HG03139 (cell line): Measurements from ENCODE around the gene PTGES2.

ENCODE experiments used
- ATAC-seq: cut with Tn5 transposase; IDR thresholded peaks from one replicate; pipeline ENCODE4 v1.9.1; 2021; ENCODE audit not compliant: unreplicated experiment

Gene PTGES2

DNA sequence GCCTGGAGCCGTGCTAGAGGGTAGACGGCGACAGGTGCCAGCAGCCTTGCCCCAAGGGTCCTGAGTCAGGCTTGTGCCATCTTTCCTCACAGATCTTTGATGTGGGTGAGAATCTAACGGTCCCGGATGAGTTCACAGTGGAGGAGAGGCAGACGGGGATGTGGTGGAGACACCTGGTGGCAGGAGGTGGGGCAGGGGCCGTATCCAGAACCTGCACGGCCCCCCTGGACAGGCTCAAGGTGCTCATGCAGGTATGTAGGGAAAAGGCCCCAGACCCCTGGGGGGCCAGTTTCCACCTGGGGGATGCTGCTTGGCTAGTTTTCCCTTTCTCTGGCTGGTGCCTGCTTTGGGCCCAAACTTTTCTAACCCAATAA is 24.0 kb downstream of the PTGES2 start:
- ATAC-seq, result no peak

DNA sequence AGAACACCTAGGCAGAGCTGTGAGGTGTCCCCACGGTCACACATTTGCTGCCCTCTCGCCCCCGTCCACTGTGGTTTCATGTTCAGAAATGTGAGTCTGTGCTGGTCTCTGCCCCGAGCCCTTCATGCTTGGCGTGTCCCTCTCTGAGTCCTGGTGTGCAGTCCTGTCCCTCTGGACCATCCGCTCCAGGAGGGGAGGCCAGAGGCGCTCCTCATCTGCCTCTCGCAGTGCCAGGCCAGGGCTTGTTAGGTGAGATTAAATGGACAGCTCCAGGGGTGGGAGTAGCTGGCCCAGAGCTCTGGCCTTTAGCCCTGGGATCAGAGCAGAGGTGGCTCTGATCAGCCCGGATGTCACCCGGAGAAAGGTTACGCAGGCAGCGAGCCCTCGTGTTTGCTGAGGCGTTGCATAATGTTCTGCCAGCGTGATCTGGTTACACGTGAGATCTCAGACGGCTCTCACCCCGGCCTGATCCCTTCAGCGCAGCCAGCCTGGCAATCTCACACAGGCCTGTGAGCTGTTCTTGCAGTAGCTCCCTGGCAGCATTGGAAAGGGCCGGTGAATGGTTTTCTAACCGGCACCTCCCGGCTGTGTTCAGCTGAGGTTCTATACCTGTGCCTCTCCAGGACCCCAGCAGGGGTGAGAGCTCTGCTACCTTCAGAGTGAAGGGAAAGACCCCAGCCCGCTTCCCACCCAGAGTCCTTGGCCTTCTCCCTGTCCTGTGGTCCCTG is 24.5 kb downstream of the PTGES2 start:
- no peak for ATAC-seq

DNA sequence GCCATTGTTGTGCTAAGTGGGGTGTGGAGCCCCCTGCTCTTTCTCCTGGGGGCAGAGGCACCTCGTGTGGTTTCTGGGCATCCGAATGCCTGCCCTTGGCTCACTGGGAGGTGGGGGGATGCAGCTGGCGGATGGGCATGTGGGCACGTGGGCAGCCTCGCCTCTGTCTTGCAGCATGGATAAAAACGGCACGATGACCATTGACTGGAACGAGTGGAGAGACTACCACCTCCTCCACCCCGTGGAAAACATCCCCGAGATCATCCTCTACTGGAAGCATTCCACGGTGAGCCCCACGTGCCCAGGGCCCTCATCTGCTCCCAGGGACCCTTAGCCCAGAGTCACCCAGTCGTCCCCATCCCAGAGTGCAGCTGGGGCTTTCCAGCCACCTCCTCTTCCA is 25.3 kb downstream of the PTGES2 start:
- ATAC-seq, result no peak

DNA sequence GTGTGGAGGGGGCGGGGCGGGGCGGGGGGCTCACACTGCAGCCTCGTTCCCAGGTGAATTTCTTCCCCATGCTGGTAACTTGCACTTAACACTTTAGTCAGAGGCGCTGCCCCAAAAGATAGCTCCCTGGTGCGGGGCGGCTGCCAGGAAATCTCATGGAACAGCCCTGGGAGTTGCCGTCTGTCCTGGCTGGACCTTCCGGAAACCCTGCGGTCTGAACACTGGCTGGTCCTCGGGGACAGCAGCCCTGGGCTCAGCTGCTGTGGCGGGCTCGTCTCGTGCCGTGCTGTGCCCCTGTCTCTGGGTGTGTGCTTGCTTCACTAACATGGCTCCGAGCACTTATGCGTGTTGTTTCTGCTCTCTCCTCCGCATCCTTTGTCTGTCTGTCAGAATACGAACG is 25.8 kb downstream of the PTGES2 start:
- no peak for ATAC-seq

DNA sequence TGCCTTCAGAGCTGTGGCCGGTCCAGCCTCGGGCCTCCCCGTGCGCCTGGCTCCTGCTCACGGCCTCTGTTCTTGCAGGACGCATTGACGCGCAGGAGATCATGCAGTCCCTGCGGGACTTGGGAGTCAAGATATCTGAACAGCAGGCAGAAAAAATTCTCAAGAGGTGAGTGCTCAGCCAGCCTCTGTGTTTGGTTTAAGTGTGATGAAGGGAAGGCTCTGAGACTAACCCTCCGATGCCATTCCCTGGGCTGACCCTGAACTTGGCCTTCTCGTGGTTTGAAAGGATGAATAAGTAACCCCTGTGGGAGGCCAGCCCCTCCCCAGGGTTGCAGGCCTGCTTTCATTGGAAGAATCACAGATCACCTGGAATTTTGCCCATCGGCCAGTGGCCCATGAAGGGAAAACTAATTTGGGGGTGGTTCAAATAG is 26.3 kb downstream of the PTGES2 start:
- ATAC-seq, result no peak

DNA sequence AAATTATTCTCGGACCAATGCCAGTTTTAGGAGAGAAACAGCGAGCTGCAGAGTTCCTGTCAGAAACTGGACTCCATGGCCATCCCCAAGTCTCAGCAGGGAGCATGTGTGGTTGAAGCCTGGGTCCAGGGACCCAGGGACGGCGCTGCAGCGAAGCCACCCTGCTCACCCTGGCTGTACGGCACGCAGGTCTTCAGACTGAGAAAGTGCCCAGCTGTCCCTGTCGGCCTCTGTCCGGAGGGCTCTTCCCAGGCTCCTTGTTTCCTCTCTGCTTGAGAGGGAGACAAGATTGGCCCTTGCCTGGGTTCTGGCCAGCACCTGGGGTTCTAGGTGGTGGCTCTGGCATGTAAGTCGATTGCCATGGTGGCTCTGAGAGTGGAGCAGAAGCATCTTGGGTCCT is 26.9 kb downstream of the PTGES2 start:
- ATAC-seq, result no peak

DNA sequence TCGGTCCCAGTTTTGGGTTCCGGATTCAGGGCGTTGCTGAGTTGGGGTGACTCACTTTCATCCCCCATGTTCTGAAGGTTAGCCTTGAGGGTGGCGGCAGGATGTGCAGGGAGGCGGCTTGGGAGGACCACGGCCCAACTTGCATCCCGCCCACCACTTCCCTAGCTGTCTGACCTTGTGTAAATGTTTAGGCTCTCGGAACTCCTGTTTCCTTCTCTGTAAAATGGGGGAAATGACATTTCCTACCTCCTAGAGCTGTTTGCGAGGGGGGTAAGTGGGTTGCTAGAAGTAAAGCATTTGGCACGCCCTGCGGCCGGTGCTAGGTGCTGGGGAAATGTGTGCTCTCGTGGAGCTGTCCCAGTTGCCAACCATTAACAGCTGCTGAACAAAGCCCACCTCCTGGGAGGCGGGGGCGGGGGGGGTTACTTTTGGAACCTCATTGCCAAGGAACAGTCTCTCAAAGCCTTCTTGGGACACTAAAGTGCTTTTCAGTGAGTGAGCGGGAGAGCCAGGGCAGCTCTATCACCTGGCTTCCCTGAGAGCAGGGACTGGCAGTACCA is 27.5 kb downstream of the PTGES2 start:
- no peak for ATAC-seq

DNA sequence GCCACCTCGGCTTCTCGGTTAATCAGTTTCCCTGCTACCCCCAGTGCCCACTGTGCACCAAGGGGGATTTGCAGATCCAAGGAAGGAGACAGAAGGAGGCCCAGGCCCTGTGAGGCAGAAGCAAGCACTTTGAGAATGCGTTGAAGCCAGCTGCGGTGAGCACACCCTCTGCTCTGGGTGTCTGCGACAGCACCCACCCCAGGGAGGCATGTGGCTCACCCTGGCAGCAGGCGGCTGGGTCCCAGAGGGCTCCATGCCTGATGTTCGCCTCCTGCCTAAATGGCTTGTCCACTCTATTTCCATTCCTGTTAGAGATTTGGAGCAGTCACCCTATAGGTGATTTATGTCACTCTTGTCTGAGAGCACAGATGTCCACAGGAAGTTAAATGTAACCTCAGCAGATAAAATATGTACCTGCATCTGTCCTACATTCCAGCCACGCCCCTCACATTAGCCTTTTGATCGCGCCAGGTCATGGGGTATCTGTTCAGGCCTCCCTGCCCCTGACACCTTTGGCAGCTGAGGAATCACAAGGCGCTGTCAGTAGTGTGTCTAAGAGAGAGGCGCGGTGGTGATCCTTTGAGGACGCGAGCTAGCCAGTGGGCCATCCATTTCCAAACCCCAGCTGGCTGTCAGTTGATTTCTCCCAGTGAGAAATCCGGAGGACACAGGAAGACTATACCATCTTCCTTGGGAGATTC is 28.1 kb downstream of the PTGES2 start:
- no peak for ATAC-seq

DNA sequence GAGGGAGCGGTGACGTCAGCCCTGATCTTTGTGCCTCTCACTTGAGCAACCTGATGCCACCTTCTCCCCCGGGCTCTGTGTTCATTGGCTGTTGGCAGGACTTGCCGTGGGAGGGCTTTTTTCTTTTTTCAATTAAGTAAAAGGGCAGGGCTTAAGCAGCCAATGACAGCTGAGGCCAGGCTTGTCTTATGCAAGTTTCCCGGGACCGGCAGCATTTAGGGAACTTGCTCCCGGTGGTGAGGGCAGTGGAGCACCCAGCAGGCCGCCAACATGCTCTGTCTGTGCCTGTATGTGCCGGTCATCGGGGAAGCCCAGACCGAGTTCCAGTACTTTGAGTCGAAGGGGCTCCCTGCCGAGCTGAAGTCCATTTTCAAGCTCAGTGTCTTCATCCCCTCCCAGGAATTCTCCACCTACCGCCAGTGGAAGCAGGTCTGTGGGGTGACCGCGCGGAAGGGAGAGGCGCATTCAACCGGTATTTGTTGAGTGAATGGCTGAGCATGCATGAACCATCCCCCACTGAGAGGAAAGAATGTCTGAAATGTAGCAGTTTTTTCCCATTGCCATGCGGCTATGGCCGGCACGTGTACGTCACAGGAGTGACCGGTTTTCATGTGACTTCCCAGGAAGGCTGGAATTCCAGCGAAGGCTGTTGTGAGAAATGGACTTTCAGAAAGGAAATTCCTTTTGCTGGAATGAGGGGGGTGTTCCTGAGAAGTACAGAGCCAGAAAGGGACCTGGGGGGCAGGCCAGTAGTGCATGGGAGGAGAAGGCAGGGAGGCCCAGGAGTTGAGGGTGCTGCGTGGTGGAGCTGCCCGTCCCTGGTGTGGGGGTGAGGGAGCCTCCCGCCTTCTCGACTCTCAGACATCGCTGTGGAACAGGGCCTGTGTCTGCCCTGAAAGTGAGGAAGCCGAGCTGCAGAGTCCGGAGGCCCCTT is 29.0 kb downstream of the PTGES2 start:
- no peak for ATAC-seq

DNA sequence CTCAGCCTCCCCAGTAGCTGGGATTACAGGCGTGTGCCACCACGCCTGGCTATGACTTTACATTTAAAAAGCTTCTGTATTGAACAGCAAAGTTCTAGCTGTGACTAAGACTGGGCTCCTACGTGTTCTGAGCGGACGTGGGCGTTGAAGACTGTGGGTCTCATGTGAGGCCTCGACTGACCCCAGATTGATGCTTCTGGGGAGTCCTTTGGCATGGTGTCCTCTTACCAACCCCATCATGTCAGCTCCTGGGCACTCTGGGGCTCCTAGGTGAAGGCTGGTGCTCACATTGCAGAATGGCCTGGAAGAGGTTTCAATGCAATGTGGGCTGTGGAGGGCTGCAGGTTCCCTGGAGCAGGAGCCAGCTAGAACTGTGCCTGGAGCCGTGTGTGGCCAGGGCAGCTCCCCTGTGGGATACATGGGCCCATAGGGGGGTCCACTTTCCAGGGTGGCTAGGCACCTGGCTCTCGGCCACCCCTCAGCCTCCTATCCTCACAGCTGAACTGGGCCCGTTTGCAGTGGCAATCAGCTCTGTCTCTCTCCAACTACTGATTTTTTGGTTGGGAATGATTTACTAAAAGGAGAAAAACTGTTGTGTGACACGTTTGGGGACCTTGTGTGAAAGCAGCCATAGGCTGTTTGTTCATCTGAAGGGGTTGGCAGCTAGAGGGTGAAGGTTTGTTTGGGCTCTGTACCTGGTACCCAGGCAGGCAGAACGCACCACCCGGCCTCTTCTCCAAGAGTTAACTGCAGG is 29.8 kb downstream of the PTGES2 start:
- no peak for ATAC-seq

DNA sequence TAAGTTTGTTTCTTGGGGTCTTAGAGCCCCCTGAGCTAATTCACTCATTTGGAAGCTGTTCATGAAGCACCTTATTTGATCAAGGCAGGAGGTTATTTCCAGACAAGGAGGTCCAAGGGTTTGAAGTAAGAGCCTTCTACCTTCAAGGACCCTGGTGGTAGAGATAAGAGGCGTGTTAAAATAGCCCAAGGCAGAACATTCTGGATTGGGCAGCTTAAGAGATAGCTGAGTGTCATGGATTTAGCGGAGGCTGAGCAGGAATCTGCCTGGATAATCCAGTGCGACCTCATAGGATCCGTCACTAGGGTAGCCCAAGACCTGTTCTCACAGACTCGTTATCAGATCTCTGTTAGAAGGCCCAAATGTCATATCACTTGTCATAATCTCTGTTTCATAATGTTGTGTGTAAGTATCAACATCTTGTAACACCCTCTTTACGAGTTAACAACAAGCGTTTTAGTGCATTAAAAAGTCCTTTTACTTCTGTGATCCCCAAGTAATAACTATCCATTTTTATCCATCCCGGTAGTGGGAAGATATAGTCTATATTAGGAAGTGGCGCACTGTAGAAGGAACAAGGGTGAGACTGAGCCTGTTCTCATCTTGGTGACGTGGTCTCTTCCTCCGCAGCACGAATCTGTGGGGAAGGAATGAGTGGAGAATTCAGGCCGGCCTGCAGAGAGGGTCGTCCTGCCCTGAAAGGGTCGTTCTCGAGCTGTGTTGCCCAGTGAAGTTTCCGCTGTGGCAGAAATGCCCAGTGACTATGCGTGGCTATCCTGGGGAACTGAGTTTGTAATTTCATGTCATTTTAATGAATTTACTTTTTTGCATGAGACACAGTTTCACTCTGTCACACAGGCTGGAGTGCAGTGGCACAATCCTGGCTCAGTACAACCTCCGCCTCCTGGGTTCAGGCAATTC is 30.7 kb downstream of the PTGES2 start:
- no peak for ATAC-seq

DNA sequence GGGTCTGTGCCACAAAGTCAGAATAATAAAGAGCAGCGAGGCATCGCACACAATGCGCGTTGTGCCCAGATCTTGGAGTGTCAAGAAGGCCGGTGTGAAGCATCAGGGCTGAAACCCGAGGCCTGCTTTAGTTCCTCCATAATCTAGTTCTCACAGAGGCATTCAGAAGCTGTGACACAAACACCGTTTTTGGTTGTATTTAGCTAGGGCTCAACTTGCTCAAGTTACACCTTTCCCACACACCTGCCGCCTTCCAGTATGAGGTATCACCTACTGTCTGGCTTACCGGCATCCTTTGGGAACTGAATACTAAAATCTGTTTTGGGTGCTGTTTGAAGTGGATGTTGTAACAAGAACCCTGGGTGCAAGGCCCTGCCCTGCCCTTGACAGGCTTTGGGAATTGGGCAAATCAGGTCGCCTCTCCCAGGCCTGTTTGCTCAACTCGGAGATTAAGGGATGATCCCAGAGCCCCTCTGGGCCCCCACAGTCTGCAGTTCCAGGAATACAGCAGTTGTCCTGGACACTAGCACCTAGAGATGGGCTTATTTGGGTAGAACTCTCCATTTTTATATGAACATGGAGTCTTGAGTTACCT is 32.5 kb downstream of the PTGES2 start:
- no peak for ATAC-seq

DNA sequence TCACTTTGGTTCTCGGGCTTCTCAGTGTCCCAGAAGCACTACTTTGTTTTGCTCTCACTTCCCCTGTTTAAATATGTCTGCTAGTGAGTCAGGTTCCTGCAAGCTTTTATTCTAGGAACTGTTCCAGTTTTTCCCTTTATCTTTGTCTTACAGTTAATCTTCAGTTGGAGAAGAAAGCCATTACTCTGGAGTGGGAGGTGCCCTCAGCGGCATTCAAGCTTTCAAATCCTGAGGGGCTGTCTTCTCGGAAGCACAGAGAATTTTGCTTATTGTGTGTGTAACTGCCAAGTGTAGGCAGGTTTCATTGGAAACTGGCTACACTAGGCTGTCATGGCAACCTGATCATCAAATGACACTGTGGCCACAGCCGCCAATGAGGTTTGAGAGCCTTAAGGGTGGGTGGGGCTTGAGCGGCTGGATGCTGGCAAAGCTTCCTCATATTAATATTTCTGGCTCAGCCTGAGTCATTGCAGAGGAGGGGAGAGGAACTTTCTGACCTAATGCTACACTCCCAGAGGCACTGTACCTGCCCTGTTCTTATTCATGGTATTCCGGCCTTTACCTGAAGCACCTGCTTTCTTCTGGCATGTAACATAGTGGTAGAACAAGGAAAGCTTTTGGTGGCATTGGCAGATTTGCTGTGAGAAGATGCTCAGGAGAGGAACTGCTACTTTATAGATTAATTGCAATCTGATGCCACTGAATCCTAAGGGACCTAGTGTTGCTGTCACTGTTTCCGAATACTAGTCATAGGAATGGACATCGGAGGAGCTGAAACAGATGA is 33.2 kb downstream of the PTGES2 start:
- ATAC-seq, result peak; percentile 58

DNA sequence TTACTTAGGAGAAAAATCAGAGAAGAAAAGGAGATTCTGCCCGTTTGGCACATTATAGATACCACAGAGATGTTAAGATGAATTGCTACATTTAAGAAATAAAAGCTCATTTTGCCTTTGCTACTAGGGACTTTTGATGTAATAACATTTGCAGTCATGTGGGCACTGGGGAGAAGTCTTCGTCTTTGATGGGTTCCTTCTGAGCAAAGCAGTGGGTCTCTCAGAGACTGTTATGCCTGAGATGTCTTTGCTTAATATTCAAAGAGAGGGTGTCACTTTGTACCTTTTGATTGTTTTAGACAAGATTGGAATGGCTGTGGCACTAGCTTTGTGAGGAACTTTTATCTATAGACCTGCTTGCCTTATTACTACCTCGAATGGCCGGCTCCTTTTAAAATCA is 34.5 kb downstream of the PTGES2 start:
- ATAC-seq, result no peak

DNA sequence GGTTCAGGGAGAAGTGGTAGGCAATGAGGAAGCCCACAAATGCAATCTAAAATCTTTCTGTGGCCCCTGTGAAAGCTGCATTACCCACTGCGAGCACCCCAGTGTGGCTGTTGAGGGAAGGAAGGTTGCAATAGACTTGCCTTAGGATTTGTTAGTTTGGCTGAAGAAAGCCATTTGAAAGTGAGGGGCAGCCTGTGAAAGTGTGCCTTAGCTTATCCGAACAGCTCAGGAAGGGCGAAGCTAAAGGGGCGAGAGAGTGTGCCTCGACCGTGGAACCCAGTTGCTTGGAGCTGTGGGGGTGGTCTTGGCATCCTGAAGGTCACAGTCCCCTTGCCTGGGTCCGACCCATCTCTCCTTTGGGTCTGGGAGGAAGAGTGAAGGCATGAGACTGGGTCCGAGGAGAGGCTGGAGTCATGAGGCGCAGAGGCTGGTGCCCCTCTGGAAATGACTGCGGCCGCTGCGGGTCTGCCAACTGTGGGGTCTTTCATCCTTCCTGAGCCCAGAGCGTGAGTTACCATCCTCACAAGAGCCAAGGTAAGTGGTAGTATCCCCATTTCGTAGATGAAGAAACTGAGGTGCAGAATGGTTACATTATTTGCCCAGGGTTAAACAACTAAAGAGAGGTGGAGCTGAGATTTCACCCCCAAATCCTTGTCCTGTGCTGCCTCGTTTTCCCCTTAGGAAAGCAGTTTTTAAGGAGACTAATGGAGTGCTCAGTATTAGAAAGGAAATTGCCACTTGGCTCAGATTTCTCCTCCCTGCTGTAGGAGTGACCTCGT is 35.1 kb downstream of the PTGES2 start:
- ATAC-seq, result no peak

DNA sequence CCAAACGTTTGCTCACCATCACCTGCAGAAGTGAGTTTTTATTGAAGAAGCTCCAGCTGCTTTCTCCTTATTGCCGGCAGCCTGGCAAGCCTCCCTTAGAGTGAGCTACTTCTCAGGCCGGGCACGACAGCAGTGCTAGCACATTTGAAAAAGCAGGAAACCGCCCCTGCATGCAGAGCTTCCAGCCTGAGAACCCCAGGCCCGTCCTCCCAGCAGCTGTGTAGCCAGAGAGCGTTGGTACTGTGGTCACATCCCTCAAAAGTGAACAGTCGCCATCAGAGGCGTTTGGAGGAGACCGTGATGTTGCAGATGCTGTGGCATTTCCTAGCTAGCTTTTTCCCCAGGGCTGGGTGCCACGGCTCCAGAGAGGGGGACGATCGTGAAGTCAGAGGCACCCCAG is 36.0 kb downstream of the PTGES2 start:
- ATAC-seq, result no peak

DNA sequence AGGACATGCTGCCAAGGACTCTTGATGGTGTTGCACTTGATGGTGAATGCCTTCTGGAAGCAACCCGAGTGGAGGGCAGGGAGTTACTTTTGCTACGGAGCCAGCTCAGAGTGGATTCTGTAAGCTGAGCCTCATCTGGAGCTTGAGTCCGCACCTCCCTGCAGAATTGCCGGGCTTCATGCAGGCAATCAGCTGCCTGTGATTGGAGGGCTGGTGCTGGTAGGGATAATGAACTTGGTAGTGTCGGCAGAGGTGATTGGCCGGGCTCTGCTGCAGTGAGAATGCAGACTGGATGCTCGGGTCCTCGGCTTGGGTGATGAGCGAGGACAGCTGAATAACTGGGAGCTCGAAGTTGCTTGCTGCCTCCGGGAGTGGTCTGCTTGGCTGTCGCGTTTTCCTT is 36.4 kb downstream of the PTGES2 start:
- no peak for ATAC-seq

DNA sequence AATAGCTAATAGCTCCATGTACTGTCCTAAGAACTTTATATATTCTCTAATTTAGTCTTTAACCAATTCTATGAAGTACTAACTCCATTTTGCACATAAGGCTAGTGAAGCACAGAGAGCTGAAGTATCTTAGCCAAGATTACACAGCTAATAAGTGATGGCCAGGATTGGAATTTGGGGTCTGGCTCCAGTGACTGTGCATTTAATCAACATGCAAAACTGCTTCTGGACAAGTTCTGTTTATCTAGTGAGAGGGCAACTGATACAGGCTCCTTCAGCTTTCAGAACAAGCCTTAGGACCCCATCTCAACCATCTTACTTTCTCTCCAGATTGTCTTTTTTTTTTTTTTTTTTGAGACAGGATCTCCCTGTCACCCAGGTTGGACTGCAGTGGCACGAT is 38.2 kb downstream of the PTGES2 start:
- ATAC-seq, result no peak
